LoVo (cell line): ENCODE data around the gene CCDC117.
"Not testable (repeated sequence)": the region's sequence is repeated elsewhere in the genome, so short reads cannot be mapped to it uniquely, and the experiment has no call there.

Source experiments
- DNase-seq: peaks from one replicate; pipeline ENCODE4 v3.0.0-alpha.2; 2016; ENCODE audit warnings: low spot score

Gene CCDC117

DNA sequence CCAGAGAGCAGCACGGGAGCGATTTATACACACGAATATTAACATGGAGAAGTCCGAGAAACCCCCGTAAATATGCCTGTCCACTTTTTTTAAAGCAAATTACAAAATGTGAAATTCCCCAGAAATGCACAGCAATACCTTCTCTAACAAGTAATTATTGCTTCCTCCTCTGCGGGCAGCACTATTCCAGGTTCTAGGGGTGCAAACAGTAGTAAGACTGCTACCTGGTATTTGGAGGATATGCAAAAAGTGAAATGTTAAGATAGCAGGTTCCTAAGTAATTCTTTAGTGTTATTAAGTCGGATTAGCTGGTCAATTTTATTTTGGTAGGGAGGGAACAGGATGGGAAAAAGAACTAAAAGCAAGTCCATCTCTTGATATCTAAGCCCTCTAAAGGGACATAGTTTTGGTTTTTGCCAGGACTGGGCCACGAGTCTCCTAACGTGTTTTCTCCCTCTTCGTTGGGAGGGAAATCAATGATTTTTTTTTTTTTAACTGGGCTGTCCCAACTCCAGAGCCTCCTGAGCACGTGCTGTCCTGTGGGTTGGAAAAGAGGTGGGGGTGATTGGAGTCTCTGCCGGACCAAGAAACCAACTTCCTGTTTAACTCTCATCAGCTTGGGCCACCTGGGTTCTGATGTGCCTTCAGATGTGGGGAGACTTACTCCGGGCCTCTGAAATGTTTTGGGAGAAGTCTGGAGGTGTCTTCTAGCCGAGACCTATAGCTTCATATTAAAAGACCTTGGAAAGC, 29.5 kb downstream of the CCDC117 start:
- DNase-seq: no peak

- DNase-seq: no peak
Observed at GRCh38 chr22:28802595-28803123, 30.2 kb downstream of the CCDC117 start.

- DNase-seq: not testable (repeated sequence)
Observed at GRCh38 chr22:28805426-28805825, 32.9 kb downstream of the CCDC117 start.

- no peak for DNase-seq
Observed at GRCh38 chr22:28808716-28809355, 36.3 kb downstream of the CCDC117 start.

DNA sequence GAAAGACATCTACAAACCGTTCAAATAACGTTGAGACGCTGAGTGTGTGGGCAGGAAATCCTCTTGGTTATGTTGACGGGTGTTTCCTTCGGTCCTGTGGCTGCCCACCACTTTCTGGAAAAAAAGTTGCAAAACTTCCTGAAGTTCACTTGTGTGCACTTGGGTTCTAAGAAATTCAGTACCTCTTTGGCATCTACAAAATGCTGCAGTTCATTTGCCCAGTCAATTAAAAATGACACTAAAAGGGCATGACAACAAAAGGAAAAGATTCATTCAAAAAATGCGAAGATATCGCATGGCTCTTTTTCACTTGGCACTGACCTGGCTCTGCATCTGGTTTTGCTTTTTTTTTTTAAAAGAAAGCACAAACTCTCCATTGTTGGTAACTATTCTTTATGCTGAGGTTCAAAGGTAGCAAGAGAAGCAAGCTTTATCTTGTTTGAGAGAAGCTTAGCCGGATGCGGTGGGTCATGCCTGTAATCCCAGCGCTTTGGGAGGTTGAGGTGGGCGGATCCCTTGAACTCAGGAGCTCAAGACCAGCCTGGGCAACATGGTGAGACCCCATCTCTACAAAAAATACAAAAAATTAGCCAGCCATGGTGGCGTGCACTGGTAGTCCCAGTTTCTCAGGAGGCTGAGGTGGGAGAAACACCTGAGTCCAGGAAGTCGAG, 38.5 kb downstream of the CCDC117 start:
- no peak for DNase-seq

- no peak for DNase-seq
Observed at GRCh38 chr22:28812516-28812915, 40.0 kb downstream of the CCDC117 start.

DNA sequence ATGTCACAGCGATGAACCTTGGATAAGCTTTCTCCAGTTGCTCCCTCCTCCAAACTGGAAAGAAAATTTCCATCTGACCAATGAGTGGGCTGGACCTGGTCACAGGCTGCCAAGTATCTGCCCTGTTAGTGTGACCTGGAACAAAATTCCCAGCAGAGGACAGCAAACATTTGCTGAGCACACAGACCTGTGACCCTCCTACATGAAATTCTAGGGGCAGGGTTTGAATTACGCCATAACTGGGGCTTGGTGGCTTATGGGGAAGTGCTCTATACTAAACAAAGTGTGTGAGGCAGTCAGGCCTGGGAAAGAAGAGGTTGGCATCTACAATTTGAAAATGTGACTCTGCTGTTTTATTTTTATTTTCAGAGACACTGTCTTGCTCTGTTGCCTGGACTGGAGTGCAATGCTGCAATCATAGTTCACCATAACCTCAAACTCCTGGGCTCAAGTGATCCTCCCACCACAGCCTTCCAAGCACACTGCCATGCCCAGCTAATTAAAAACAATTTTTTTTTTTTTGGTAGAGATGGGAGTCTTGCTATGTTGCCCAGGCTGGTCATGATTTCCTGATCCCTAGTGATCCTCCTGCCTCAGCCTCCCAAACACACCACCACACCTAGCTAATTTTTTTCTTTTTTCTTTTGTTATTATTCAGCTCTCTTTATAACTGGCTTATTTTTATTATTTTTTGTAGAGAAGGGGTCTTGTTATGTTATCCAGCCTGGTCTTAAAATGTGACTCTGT, 41.5 kb downstream of the CCDC117 start:
- no peak for DNase-seq

GRCh38 chr22:28815111-28815510, 42.6 kb downstream of the CCDC117 start:
- no peak for DNase-seq

DNA sequence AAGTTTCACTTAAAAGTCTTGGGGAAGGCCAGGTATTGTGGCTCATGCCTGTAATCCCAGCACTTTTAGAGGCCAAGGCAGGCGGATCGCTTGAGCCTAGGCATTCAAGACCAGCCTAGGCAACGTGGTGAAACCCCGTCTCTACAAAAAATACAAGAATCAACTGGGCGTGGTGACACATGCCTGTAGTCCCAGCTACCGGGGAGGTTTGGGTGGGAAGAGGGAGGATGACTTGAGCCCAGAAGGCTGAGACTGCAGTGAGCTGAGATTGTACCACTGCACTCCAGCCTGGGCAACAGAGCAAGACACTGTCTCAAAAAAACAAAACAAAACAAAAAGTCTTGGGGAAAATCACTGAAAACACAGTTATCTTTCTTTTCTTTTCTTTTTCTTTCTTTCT, 43.2 kb downstream of the CCDC117 start:
- DNase-seq: no peak

DNA sequence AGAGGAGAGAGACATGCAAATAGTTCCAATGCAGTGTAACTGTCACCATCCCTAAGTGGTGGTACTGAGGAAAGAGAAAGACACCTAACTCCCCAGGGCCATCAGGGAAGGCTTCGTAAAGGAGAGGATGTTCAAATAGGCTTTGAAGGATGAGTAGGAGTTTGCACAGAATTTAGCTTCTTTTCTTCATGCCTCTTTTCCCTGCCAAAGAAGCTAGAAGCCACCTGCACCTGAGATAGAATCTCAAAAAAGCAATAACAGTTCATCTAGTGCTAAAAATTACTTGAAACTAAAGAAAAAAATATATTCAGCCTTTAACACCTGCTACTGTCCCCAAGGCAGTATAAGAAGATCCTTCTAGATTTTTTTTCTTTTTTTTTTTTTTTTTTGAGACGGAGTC, 44.6 kb downstream of the CCDC117 start:
- no peak for DNase-seq

DNA sequence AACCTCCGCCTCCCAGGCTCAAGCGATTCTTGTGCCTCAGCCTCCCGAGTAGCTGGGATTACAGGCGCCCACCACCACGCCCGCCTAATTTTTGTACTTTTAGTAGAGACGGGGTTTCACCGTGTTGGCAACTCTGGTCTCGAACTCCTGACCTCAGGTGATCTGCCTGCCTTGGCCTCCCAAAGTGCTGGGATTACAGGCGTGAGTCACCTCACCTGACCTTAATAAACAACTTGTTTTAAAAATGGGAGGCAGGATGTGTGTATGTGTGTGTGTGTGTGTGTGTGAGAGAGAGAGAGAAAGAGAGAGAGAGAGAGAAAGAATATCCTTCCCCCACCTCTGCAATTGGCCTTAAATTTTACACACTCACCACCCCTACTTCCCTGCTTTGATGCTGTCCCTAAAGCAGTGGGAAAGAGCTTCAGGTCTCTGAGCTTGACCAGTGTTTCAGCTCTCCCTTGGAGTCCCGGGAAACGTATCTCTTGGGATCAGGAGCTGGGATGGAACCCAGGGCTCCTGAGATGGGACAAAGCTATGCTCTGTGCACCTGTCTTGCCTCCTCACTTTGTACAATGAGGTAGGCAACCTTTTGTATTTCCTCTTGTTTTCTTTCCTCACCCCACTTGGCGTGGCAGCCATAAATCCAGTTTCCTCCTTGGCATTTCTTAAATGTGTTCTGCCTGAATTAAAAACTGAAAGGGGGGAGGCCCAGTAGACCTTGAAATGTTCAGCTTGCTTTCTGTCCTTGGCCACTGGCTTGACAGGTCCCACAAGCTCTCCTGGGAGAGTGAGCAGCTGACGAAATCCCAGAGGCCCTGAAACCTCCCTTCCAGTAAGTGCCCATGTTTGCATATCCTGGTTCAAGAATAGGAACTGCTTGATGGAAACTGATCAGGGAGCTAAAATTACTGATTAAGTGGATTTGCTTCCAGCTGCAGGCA, 45.7 kb downstream of the CCDC117 start:
- no peak for DNase-seq

GRCh38 chr22:28819253-28820096, 47.0 kb downstream of the CCDC117 start:
- DNase-seq: peak; percentile 33

DNA sequence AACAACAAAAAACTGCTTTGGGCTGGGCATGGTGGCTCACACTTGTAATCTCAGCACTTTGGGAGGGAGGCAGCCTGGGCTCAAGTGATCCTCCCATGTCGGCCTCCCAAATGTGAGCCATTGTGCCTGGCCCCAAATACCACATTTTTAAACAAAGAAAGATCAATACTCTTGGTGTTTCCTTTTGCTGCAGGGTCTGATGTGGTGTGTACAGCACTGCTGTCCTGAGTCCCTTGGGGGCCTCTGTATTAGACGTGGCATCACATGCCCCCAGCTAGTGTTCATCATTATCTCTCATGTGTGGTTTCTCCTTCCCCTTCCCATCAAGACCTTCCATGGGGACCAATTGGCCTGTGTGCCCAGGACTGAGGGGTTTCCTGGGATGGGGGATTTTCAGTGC, 48.4 kb downstream of the CCDC117 start:
- DNase-seq: no peak

DNA sequence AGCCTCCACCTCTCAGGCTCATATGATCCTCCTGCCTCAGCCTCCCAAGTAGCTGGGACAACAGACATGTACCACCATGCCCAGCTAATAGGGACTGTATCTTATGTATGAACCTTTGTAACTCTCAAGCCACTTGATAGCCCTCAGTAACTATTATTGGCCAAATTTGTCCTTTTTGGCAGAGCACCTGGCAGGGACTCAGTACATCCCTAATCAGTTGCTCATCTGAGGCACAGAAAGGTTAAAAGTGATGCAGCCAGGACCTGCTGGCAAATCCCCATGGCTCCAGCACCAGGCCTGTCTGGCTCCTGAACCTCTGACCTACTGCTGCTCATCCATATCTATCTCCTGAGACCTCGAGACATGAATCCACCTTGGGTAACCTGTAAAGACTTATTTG, 49.0 kb downstream of the CCDC117 start:
- DNase-seq: no peak

DNA sequence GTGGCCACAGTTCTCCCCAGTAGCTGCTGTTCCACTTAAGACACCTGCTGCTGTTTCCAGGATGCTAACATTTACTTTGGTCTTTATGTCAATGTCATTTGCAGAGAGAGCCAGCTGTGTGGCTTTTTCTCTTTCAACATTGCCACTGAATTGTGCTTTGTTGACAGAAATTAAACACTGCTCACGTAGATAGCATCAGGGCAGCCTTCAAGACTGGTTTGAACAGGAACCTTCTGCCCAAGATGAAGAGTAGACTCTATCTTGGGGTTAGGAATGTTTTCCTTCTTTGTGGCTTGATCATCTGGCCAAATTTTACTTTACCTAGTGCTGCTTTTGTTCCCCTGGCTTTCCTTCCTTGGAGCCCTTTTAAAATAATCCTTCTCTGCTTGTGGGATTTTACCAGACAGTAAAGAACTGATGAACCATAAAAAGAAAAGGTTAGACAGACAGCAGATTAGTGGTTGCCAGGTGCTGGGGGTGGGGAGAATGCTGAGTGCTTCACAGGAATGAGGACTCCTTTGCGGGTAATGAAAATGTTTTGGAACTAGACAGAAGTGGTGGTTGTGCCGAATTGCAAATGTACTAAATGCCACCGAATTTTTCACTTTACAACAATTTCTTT, 50.5 kb downstream of the CCDC117 start:
- no peak for DNase-seq

GRCh38 chr22:28824455-28824854, 52.0 kb downstream of the CCDC117 start:
- DNase-seq: not testable (repeated sequence)

DNA sequence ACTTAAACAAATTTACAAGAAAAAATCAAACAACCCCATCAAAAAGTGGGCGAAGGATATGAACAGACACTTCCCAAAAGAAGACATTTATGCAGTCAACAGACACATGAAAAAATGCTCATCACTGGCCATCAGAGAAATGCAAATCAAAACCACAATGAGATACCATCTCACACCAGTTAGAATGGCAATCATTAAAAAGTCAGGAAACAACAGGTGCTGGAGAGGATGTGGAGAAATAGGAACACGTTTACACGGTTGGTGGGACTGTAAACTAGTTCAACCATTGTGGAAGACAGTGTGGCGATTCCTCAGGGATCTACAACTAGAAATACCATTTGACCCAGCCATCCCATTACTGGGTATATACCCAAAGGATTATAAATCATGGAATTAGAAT, 53.9 kb downstream of the CCDC117 start:
- DNase-seq: not testable (repeated sequence)

- no peak for DNase-seq
Observed at GRCh38 chr22:28826921-28827320, 54.4 kb downstream of the CCDC117 start.

DNA sequence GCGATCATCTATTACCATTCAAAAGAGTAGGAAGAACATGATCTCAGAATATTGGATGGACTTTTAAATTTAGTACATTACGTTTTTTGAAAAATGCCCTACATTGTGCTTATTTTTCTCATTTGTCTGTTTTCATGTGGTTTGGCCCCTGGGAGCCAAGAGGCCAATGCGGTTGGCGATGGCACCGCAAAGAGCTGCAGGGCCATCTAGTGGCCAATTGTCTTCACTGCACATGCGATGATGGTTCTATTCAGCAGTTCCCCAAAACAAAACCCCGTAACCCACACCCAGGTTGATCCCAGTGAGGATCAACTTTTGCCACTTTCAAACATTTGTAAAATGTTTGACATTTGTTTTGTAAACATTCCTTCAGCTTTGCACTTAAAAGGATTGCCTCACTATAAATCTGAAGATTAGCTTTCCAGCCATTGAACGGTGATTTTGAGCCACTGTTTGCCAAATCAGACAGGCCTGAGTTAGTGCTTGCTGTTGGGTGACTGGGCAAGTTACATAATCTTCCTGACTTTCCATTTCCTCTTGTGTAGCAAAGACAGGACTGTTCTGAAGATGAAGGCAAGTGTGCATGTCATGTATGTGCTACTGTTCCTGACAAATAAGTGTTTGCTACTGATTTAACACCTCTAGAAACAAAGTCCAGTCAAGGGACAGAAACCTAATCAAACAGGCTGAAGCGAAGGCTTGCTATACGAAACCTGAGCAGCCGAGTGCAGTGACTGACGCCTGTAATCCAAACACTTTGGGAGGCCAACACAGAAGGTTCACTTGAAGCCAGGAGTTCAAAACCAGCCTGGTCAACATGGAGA, 57.1 kb downstream of the CCDC117 start:
- DNase-seq: peak; percentile 60
